ENCODE results near the gene DUOX1. TPM values are rescaled to one million over a fixed set of nuclear protein-coding genes. Genes with fewer than 3 reads are reported as not detected.

Gene DUOX1
- total RNA-seq, 2 donors from 2014 or later: 0.06 to 0.42 TPM

GRCh38 chr15:45205192-45205591 lies 75.4 kb downstream of the DUOX1 start:
- ATAC-seq (replicated peaks): peak; percentile 62
- Mint-ChIP-seq H3K4me3 (no peak overlapping the region), H3K27me3 (peaks cover 8% of the 10 kb centered on the region), H3K9me3 (no peaks in the 10 kb centered on the region), H3K4me1 (no peaks in the 10 kb centered on the region), H3K27ac (peak overlapping the region; percentile 2), H3K36me3 (ENCODE audit: low read depth) (no peaks in the 10 kb centered on the region)

GRCh38 chr15:45212493-45212892 lies 82.7 kb downstream of the DUOX1 start:
- H3K36me3 Mint-ChIP-seq (ENCODE audit: low read depth): no peaks in the 10 kb centered on the region
- H3K9me3 Mint-ChIP-seq: no peaks in the 10 kb centered on the region
- no peak for ATAC-seq (replicated peaks)
- H3K4me1 Mint-ChIP-seq: no peaks in the 10 kb centered on the region
- H3K4me3 Mint-ChIP-seq: no peak overlapping the region
- H3K27ac Mint-ChIP-seq: no peak overlapping the region
- peaks cover 3% of the 10 kb centered on the region for H3K27me3 Mint-ChIP-seq

Other genes starting within 250 kb of the DUOX1 start
- not detected for gene TERB2, start 173.3 kb upstream of the DUOX1 start, total RNA-seq
- 10 to 100 TPM; 15.2 to 15.6 TPM for gene SORD, start 106.8 kb upstream of the DUOX1 start, total RNA-seq
- gene DUOX2, start 15.8 kb upstream of the DUOX1 start, total RNA-seq: under 1 TPM in 1 of 2 donors, not detected in 1; 0.21 TPM
- under 1 TPM in 1 of 2 donors, not detected in 1; 0.13 TPM for gene DUOXA2, start 15.7 kb upstream of the DUOX1 start, total RNA-seq
- gene DUOXA1, start 115 bp upstream of the DUOX1 start, total RNA-seq: under 1 TPM in 1 of 2 donors, not detected in 1; 0.58 TPM
- 100 to 1,000 TPM in 1 of 2 donors, 1 to 10 TPM in 1; 2.7 to 111 TPM for gene SHF, start 58.0 kb downstream of the DUOX1 start, total RNA-seq
- not detected for gene SLC28A2, start 122.2 kb downstream of the DUOX1 start, total RNA-seq
- gene GATM, start 248.6 kb downstream of the DUOX1 start, total RNA-seq: 1 to 10 TPM; 1.7 to 2.7 TPM